ENCODE measurements around the gene POLE. TPM values are rescaled to one million over a fixed set of nuclear protein-coding genes. Genes with fewer than 3 reads are reported as not detected.

POLE gene
- total and polyA plus RNA-seq, 10 of the 15 experiments (the other 5 are each of a cell fraction or from before 2014, with no cell fraction given), result 2.3 to 103 (median 37.1) TPM

DNA sequence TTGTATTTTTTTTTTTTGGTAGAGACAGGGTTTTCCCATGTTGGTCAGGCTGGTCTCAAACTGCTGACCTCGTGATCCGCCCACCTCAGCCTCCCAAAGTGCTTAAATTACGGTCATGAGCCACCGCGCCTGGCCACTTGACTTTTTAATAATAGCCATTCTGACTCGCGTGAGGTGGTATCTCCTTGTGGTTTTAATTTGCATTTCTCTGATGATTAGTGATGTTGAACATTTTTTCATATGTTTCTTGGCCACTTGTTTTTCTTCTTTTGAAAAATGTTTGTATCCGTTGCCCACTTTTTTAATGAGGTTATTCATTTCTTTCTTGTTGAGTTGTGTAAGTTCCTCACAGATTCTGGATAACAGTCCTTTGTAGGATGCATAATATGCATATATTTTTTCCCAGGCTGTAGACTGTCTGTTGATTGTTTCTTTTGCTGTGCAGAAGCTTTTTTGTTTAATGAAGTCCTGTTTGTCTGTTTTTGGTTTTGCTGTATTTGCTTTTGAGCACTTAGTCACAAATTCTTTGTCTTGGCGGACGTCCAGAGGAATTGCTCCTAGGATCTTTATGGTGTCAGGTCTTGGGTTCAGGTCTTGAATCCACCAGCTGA, 13.2 kb upstream of the POLE start:
- CTCF ChIA-PET, result no interaction called here
- 4% methylated on average over 10 of the region's 10 CpGs for WGBS (ENCODE audit: insufficient coverage, insufficient replicate concordance, low lambda C conversion rate, missing lambda C conversion rate)
- intact Hi-C loops (cut with micrococcal nuclease; ENCODE audit: unreplicated experiment), result loop anchor here (2.0 kb wide), 1 partner anchor 14 kb away; the partner anchor contains the start of genes POLE and PXMP2
- ATAC-seq (peak; percentile 90), DNase-seq (ENCODE audit: low read depth, low spot score) (peak; percentile 44), FAIRE-seq (no peak)
- BruUV-seq (replicated peaks), result no TSS peak
- Histone ChIP-seq H3K4me2 (ENCODE audit: control insufficient read depth, insufficient read depth) (peak overlapping the region; percentile 53; the same call in 1 of the 2 replicates), H3K4me3 (no peak overlapping the region), H3K79me2 (ENCODE audit: control insufficient read depth, insufficient read depth, low read length) (peaks cover 5% of the 10 kb centered on the region), H4K20me1 (ENCODE audit: control insufficient read depth, insufficient read depth) (no peaks in the 10 kb centered on the region), H3K27me3 (replicated peaks in 1 of 2; ENCODE audit: control insufficient read depth in 2 of 2, insufficient read depth in 2 of 2, low read length in 1 of 2) (no peaks in the 10 kb centered on the region), H3K4me1 (ENCODE audit: control insufficient read depth, insufficient read depth, low read length) (peaks cover 15% of the 10 kb centered on the region), H3K9me3 (replicated peaks; ENCODE audit: control insufficient read depth, insufficient read depth, low read length) (no peaks in the 10 kb centered on the region), H3K9ac (ENCODE audit: control insufficient read depth, insufficient read depth, low read length) (no peak overlapping the region), H3K36me3 (ENCODE audit: control insufficient read depth in 2 of 2, insufficient read depth in 2 of 2, low read length in 1 of 2) (peaks cover 10 to 13% of the 10 kb centered on the region in 2 experiments), H3K27ac (ENCODE audit: control insufficient read depth, insufficient read depth) (peak overlapping the region; percentile 27), H2AFZ (ENCODE audit: control insufficient read depth, low read depth, low read length) (no peak overlapping the region)
- RAD21 ChIA-PET (ENCODE audit: unreplicated experiment), result no interaction called here
- POLR2A ChIA-PET, result no interaction called here
- SMC1A ChIA-PET (ENCODE audit: uncharacterized antibody, unreplicated experiment), result interaction anchor here (0.9 kb wide), 1 partner anchor 8 kb away, joined by 3 read pairs; no protein-coding TSS in a partner anchor
- in situ Hi-C loops (cut with MboI), result no loop called here
- TF ChIP-seq NR2C1 (IDR thresholded peaks at IDR 0.05) (no peak), ZNF384 (IDR thresholded peaks at IDR 0.05; ENCODE audit: borderline replicate concordance, low read depth, low read length) (peak; percentile 39; the same call in 1 of the 2 replicates), RAD51 (IDR thresholded peaks at IDR 0.05) (peak; percentile 84), IKZF2 (IDR thresholded peaks at IDR 0.05) (peak in 1 of 2 experiments; percentile 65; a peak in 3 of 4 replicates), RELB (IDR thresholded peaks at IDR 0.05; ENCODE audit: low read depth) (peak; percentile 80; the same call in 1 of the 2 replicates), ZNF622 (IDR thresholded peaks at IDR 0.05) (no peak), BHLHE40 (IDR thresholded peaks at IDR 0.05; ENCODE audit: borderline replicate concordance in 1 of 2, low read depth in 2 of 2, low read length in 1 of 2) (peak; percentile 95 to 97), ZBED1 (IDR thresholded peaks at IDR 0.05; ENCODE audit: borderline replicate concordance) (no peak), RBBP5 (conservative IDR thresholded peaks at IDR 0.05) (no peak), NR2F1 (conservative IDR thresholded peaks at IDR 0.05) (peak; percentile 50; the same call in 1 of the 2 replicates), BCL11A (IDR thresholded peaks at IDR 0.05; ENCODE audit: low read depth, low read length) (0 out of 2 replicates have a peak, but pooled peaks have one; percentile 20), RUNX3 (IDR thresholded peaks at IDR 0.05; ENCODE audit: low read length) (peak; percentile 88), ATF2 (IDR thresholded peaks at IDR 0.05; ENCODE audit: low read length) (peak; percentile 23; the same call in 1 of the 2 replicates), NFIC (IDR thresholded peaks at IDR 0.05; ENCODE audit: low read depth, low read length) (0 out of 2 replicates have a peak, but pooled peaks have one; percentile 39), SMARCA5 (IDR thresholded peaks at IDR 0.05) (no peak), MTA2 (IDR thresholded peaks at IDR 0.05; ENCODE audit: low read depth) (peak; percentile 85), JUNB (IDR thresholded peaks at IDR 0.05) (no peak)
- TF ChIP-seq, protein P1, sequence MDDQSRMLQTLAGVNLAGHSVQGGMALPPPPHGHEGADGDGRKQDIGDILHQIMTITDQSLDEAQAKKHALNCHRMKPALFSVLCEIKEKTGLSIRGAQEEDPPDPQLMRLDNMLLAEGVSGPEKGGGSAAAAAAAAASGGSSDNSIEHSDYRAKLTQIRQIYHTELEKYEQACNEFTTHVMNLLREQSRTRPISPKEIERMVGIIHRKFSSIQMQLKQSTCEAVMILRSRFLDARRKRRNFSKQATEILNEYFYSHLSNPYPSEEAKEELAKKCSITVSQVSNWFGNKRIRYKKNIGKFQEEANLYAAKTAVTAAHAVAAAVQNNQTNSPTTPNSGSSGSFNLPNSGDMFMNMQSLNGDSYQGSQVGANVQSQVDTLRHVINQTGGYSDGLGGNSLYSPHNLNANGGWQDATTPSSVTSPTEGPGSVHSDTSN (IDR thresholded peaks at IDR 0.05; ENCODE audit: insufficient replicate concordance, low read depth, low read length), result no peak
- TF ChIP-seq, protein P2, sequence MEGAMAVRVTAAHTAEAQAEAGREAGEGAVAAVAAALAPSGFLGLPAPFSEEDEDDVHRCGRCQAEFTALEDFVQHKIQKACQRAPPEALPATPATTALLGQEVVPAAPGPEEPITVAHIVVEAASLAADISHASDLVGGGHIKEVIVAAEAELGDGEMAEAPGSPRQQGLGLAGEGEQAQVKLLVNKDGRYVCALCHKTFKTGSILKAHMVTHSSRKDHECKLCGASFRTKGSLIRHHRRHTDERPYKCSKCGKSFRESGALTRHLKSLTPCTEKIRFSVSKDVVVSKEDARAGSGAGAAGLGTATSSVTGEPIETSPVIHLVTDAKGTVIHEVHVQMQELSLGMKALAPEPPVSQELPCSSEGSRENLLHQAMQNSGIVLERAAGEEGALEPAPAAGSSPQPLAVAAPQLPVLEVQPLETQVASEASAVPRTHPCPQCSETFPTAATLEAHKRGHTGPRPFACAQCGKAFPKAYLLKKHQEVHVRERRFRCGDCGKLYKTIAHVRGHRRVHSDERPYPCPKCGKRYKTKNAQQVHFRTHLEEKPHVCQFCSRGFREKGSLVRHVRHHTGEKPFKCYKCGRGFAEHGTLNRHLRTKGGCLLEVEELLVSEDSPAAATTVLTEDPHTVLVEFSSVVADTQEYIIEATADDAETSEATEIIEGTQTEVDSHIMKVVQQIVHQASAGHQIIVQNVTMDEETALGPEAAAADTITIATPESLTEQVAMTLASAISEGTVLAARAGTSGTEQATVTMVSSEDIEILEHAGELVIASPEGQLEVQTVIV (IDR thresholded peaks at IDR 0.05; ENCODE audit: borderline replicate concordance, partially characterized antibody), result no peak

Data from GM12878 (cell line).